MV-4-11 (cell line): ENCODE measurements around the gene C12orf76.
"Not testable (repeated sequence)": the region's sequence is repeated elsewhere in the genome, so short reads cannot be mapped to it uniquely, and the experiment has no call there.

Source experiments
- DNase-seq: peaks from one replicate; lab custom pipeline; 2025; lab: John Stamatoyannopoulos, UW

C12orf76 gene

GRCh38 chr12:110048242-110049027 is at the start of gene C12orf76:
Gene C12orf76 (minus strand): TSS chr12:110048522. CDS start chr12:110048495, 27 bp downstream.
- peak; percentile 98 for DNase-seq

DNA sequence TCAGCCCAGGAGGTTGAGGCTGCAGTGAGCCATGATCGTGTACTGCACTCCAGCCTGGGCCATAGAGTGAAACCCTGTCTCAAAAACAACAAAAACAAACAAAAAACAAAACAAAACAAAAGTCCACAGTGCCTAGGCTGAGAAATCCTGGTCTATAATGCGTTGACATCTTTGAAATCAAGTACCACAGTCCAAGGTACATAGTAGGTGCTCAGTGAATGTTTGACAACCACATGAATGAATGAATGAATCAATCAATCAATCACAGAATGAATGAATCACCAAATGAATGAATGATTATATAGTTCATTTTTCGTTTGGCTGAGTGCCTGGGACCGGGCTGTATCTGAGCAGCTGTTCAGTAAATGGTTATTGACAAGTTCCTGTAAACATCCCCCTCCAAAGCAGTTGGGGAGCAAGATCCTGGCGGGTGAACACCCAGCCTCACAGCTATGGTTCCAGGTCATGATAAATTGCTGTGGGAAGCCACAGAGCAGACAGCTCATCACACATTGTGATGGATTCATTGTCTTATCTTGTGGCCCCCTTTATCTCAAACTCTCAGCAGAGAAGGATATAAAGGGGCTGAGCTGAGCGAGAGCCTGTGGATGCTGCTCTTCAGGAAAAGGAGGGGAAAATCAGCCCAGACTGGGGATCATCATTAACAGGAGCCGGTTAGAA is 45.4 kb upstream of the C12orf76 start:
- no peak for DNase-seq

GRCh38 chr12:110091136-110091711 is 42.9 kb upstream of the C12orf76 start:
- no peak for DNase-seq

GRCh38 chr12:110090266-110091135 is 42.2 kb upstream of the C12orf76 start:
- no peak for DNase-seq

DNA sequence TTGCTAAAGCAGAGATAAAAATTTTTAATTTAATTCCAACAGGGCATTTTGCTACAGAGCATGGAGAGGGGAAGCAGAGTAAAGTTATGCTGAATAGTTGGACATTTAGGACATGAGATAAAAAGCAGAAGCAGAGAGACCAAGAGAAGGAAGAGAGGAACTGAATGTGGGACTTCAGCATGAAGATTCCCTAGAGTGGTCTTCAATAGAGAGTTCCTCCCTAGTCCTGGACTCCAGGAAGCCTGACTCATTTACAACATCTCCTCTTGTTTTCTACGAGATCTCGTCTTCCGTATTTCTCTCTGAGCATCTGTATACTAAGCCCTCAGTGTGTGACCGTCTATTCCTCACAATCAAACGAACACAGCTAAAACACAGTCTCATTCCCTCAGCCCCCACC is 40.6 kb upstream of the C12orf76 start:
- peak; percentile 93 for DNase-seq

DNA sequence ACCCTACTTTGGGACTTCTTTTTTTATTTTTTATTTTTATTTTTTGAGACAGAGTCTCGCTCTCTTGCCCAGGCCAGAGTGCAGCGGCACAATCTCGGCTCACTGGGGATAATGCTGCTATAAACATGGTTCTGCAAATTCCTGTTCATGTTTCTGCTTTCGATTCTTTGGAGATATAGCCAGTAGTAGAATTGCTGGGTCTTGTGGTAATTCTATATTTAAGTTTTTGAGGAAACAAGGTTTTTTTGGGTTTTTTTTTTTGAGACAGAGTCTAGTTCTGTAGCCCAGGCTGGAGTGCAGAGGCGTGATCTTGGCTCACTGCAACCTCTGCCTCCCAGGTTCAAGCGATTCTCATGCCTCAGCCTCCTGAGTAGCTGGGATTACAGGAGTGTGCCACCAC is 39.9 kb upstream of the C12orf76 start:
- DNase-seq = peak; percentile 96

DNA sequence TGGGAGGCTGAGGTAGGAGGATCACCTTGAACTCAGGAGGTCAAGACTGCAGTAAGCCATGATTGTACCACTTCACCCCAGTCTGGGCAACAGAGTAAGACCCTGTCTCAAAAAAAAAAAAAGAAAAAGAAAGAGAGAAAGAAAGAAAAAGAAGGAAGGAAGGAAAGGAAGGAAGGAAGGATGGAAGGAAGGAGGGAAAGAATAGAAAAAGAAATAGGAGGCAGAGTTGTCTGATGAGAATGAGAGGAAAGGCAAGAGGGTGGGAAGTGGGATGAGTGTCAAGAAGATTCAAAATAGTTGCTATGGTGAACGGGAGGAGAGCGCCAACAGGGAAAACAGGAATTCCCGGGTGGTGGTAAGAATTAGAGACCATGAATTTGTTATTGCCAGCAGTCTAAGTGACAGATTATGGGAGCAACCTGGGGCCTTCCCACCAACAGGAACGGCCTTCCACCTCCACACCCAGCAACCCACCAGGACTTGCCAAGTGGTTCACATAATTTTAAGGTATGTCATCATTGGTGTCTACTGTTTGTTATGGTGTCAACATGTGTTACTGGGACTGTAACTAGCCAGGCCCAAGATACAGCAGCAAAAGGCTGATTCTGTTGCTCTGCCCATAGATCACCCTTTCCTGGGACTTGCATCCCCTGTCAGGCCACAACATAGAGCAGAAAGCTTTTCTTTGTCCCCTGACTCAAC is 36.1 kb upstream of the C12orf76 start:
- DNase-seq = no peak

DNA sequence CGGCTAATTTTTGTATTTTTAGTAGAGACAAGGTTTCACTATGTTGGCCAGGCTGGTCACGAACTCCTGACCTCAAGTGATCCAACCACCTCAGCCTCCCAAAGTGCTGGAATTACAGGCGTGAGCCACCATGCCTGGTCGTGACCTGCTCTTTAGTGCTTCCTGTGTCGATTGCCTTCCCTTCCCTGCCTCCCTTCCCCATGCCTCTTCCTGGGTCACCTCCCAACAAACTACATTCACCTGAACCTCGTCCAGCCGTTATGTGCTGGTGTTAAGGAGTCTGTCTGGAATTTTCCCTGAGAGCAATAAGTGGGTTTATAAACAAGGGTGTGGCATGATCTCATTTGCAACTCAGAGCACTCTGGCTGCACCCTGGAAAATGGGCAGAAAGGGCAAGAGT is 32.1 kb upstream of the C12orf76 start:
- DNase-seq = no peak

- peak; percentile 96 for DNase-seq
Observed at GRCh38 chr12:110079477-110080400, 31.4 kb upstream of the C12orf76 start.

GRCh38 chr12:110077800-110078199 is 29.5 kb upstream of the C12orf76 start:
- peak; percentile 25 for DNase-seq

DNA sequence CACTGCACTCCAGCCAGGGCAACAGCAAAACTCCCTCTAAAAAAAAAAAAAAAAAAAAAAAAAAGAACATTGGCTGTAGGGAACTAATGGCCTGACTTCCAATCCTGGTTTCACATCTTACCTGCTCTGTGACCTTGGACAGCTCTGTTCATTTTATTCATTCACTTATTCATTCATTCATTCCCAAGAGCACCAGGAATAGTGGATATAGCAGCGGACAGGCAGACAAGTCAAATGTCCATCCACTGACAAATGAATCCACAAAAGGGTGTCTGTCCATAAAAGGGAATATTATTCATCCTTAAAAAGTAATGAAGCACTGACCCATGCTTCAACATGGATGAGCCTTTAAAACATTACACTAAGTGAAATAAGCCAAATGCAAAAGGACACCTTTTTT is 27.6 kb upstream of the C12orf76 start:
- DNase-seq = no peak

GRCh38 chr12:110074089-110074488 is 25.8 kb upstream of the C12orf76 start:
- no peak for DNase-seq

DNA sequence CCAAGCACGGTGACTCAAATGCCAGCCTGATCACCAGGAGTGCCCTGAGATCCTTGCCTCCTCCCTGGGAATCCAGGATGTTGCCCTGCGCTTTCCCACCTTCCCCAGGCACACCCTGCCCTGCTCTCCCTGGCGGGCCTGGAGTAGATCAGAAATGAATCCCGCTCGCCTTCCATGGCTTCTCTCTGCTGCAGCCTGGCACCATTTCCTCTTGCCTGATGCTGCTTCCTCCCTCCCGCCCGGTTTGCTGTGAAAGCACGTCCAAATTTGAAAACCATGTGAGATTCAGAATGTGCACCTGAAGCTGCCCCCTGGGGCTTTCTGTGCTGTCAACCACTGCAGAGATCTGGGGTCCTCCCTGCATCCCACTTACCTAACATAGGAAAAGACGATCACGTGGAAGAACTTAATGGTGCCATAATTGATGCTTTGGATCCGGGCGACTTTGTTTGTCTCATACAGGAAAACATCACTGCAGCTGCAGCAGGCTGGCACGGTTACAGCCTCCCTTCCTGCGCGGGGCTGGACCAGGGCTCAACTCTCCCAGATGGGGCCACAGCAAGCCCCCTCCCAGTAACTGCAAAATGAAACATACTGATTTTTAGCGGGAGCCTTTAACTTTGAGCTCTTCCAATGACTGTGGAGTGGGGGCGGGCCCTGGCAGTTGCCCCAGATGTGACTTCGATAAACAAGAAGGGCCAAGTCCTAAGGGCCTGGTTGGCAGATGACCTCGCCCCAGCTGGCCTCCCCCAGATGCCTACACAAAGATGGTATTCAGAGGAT is 24.9 kb upstream of the C12orf76 start:
- no peak for DNase-seq

DNA sequence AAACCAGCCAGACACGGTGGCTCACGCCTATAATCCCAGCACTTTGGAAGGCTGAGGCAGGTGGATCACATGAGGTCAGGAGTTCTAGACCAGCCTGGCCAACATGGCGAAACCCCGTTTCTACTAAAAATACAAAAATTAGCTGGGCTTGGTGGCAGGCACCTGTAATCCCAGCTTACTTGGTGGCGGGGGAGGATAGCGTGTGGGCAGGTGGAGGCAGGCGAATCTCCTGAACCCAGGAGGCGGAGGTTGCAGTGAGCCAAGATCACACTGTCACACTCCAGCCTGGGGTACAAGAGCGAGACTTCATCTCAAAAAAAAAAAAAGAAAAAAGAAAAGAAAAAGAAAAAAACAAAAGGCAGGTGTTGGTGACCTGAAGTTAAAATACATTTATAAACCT is 24.3 kb upstream of the C12orf76 start:
- DNase-seq = not testable (repeated sequence)

GRCh38 chr12:110071967-110072366 is 23.6 kb upstream of the C12orf76 start:
- no peak for DNase-seq

- no peak for DNase-seq
Observed at GRCh38 chr12:110071504-110071903, 23.2 kb upstream of the C12orf76 start.

GRCh38 chr12:110068654-110069053 is 20.3 kb upstream of the C12orf76 start:
- DNase-seq = no peak

DNA sequence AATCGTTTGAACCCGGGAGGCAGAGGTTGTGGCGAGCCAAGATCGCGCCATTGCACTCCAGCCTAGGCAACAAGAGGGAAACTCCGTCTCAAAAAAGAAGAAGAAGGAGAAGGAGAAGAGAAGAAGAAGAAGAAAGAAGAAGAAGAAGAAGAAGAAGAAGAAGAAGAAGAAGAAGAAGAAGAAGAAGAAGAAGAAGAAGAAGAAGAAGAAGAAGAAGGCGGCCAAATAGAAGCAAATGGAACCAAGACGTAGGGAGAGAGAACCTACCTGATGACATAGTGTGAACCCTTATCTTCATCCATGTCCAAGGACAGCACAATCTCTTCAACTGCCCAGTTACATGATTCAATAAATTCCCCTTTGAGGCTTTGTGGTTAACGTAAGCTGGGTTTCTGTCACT is 19.8 kb upstream of the C12orf76 start:
- not testable (repeated sequence) for DNase-seq

GRCh38 chr12:110067531-110067930 is 19.2 kb upstream of the C12orf76 start:
- no peak for DNase-seq

DNA sequence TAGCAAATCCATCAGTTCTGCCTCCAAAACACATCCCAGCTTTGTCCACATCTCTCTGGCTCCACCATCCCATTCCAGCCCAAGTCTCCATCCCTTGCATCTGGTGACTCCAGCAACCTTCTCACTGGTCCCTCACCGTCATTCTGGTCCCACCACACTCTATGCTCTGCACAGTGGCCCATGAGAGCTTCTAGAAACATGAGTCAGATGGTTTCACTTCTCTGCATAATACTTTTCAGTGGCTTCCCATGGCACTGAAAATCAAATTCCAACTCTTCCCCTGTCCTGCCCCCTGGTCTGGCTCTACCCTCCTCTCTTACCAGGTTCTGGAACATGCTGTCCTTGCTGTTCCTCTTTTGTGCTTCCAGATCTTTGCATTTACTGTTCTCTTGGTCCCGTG is 17.2 kb upstream of the C12orf76 start:
- peak; percentile 77 for DNase-seq
